ENCODE measurements around the gene CFAP77. TPM values are rescaled to one million over a fixed set of nuclear protein-coding genes. Genes with fewer than 3 reads are reported as not detected.
A peak's percentile ranks its signal among the peaks of the same experiment; 100 is the strongest.

CFAP77 gene
- total RNA-seq, 1 donor from 2014 or later, result 1.8 TPM

GRCh38 chr9:132499251-132499650 lies 89.2 kb downstream of the CFAP77 start:
- H3K27me3 Mint-ChIP-seq (ENCODE audit: insufficient read depth, low read depth), result peaks cover 15% of the 10 kb centered on the region

GRCh38 chr9:132500193-132500592 lies 90.2 kb downstream of the CFAP77 start:
- H3K27me3 ChIP-seq, result no peaks in the 10 kb centered on the region
- Mint-ChIP-seq H3K36me3 (peaks cover 5% of the 10 kb centered on the region), H3K4me1 (peaks cover 35% of the 10 kb centered on the region), H3K9me3 (peaks cover 6% of the 10 kb centered on the region), H3K27me3 (ENCODE audit: insufficient read depth, low read depth) (peaks cover 15% of the 10 kb centered on the region), H3K4me3 (no peak overlapping the region), H3K27ac (peak overlapping the region; percentile 37)
- no peaks in the 10 kb centered on the region for H4K20me1 ChIP-seq (ENCODE audit: low read depth)
- no peak overlapping the region for H3K27ac ChIP-seq
- H3K9me3 ChIP-seq (ENCODE audit: low read depth), result no peaks in the 10 kb centered on the region
- no peak for DNase-seq (ENCODE audit: low spot score)
- no peak overlapping the region for H3K4me2 ChIP-seq
- TF ChIP-seq CTCF (IDR thresholded peaks at IDR 0.05), result no peak
- TF ChIP-seq EZH2phosphoT487 (IDR thresholded peaks at IDR 0.05), result no peak
- no peak for TF ChIP-seq EZH2 (IDR thresholded peaks at IDR 0.05)
- H3K79me2 ChIP-seq (ENCODE audit: low read depth), result no peaks in the 10 kb centered on the region
- no peak overlapping the region for H3K4me3 ChIP-seq
- no peak overlapping the region for H2AFZ ChIP-seq (replicated peaks)
- no peaks in the 10 kb centered on the region for H3K36me3 ChIP-seq
- peaks cover 7% of the 10 kb centered on the region for H3F3A ChIP-seq (ENCODE audit: low read depth)
- peaks cover 24% of the 10 kb centered on the region for H3K4me1 ChIP-seq
- no peak overlapping the region for H3K9ac ChIP-seq

More at GRCh38 chr9:132499251-132499650, 89.2 kb downstream of the CFAP77 start:
- no peak overlapping the region for H3K27ac Mint-ChIP-seq
- TF ChIP-seq CTCF (IDR thresholded peaks at IDR 0.05) (no peak), EZH2phosphoT487 (IDR thresholded peaks at IDR 0.05) (no peak), EZH2 (IDR thresholded peaks at IDR 0.05) (no peak)
- Histone ChIP-seq H3K9ac (no peak overlapping the region), H2AFZ (replicated peaks) (no peak overlapping the region), H3K4me2 (no peak overlapping the region), H3K27ac (no peak overlapping the region), H4K20me1 (ENCODE audit: low read depth) (no peaks in the 10 kb centered on the region), H3K79me2 (ENCODE audit: low read depth) (no peaks in the 10 kb centered on the region), H3K9me3 (ENCODE audit: low read depth) (no peaks in the 10 kb centered on the region), H3K27me3 (no peaks in the 10 kb centered on the region), H3K36me3 (no peaks in the 10 kb centered on the region), H3K4me3 (no peak overlapping the region), H3F3A (ENCODE audit: low read depth) (no peaks in the 10 kb centered on the region), H3K4me1 (peaks cover 15% of the 10 kb centered on the region)
- DNase-seq (ENCODE audit: low spot score), result no peak
- no peak overlapping the region for H3K4me3 Mint-ChIP-seq
- peaks cover 29% of the 10 kb centered on the region for H3K4me1 Mint-ChIP-seq
- peaks cover 5% of the 10 kb centered on the region for H3K36me3 Mint-ChIP-seq
- H3K9me3 Mint-ChIP-seq, result peaks cover 15% of the 10 kb centered on the region

GRCh38 chr9:132502480-132502879 lies 92.5 kb downstream of the CFAP77 start:
- Mint-ChIP-seq H3K4me1 (peaks cover 50% of the 10 kb centered on the region), H3K27me3 (ENCODE audit: insufficient read depth, low read depth) (peaks cover 21% of the 10 kb centered on the region), H3K27ac (peak overlapping the region; percentile 91), H3K36me3 (peaks cover 5% of the 10 kb centered on the region), H3K4me3 (no peak overlapping the region), H3K9me3 (no peaks in the 10 kb centered on the region)
- H3K4me3 ChIP-seq, result no peak overlapping the region
- H3K9me3 ChIP-seq (ENCODE audit: low read depth), result no peaks in the 10 kb centered on the region
- H2AFZ ChIP-seq (replicated peaks), result no peak overlapping the region
- no peak overlapping the region for H3K27ac ChIP-seq
- H3K27me3 ChIP-seq, result peaks cover 5% of the 10 kb centered on the region
- no peaks in the 10 kb centered on the region for H3K79me2 ChIP-seq (ENCODE audit: low read depth)
- no peaks in the 10 kb centered on the region for H3K36me3 ChIP-seq
- peaks cover 31% of the 10 kb centered on the region for H3K4me1 ChIP-seq
- DNase-seq (ENCODE audit: low spot score), result no peak
- H3K9ac ChIP-seq, result no peak overlapping the region
- H3F3A ChIP-seq (ENCODE audit: low read depth), result peaks cover 20% of the 10 kb centered on the region
- H4K20me1 ChIP-seq (ENCODE audit: low read depth), result no peaks in the 10 kb centered on the region
- TF ChIP-seq EZH2phosphoT487 (IDR thresholded peaks at IDR 0.05) (no peak), CTCF (IDR thresholded peaks at IDR 0.05) (no peak), EZH2 (IDR thresholded peaks at IDR 0.05) (no peak)
- no peak overlapping the region for H3K4me2 ChIP-seq

All from neural progenitor cell (in vitro differentiated cells).